HG03520 (cell line): ENCODE measurements around the gene ROBO1.
"Not testable (repeated sequence)": the region's sequence is repeated elsewhere in the genome, so short reads cannot be mapped to it uniquely, and the experiment has no call there.

Experiments
- ATAC-seq: cut with Tn5 transposase; IDR thresholded peaks from one replicate; pipeline ENCODE4 v1.9.1; 2021; ENCODE audit warnings: mild to moderate bottlenecking, moderate library complexity; ENCODE audit not compliant: unreplicated experiment

ROBO1 gene

GRCh38 chr3:79325833-79326383 lies 441.9 kb downstream of the ROBO1 start:
- ATAC-seq = not testable (repeated sequence)

- ATAC-seq = no peak
These were observed 450.0 kb downstream of the ROBO1 start for GRCh38 chr3:79317551-79318518.

GRCh38 chr3:79314962-79315361 lies 452.8 kb downstream of the ROBO1 start:
- ATAC-seq = no peak

GRCh38 chr3:79314544-79314943 lies 453.3 kb downstream of the ROBO1 start:
- no peak for ATAC-seq

GRCh38 chr3:79310016-79310415 lies 457.8 kb downstream of the ROBO1 start:
- ATAC-seq = no peak

GRCh38 chr3:79306934-79307570 lies 460.7 kb downstream of the ROBO1 start:
- no peak for ATAC-seq

GRCh38 chr3:79299949-79300635 lies 467.7 kb downstream of the ROBO1 start:
- ATAC-seq = not testable (repeated sequence)

- no peak for ATAC-seq
These were observed 470.4 kb downstream of the ROBO1 start for GRCh38 chr3:79297245-79297960.

- ATAC-seq = no peak
These were observed 480.9 kb downstream of the ROBO1 start for GRCh38 chr3:79286882-79287281.

- no peak for ATAC-seq
These were observed 481.9 kb downstream of the ROBO1 start for GRCh38 chr3:79285871-79286270.

- no peak for ATAC-seq
These were observed 482.4 kb downstream of the ROBO1 start for GRCh38 chr3:79285380-79285779.

- ATAC-seq = no peak
These were observed 483.0 kb downstream of the ROBO1 start for GRCh38 chr3:79284781-79285180.

- ATAC-seq = no peak
These were observed 489.1 kb downstream of the ROBO1 start for GRCh38 chr3:79278681-79279080.

- no peak for ATAC-seq
These were observed 499.4 kb downstream of the ROBO1 start for GRCh38 chr3:79268422-79268821.

- no peak for ATAC-seq
These were observed 502.9 kb downstream of the ROBO1 start for GRCh38 chr3:79264892-79265291.

GRCh38 chr3:79263423-79263822 lies 504.4 kb downstream of the ROBO1 start:
- ATAC-seq = no peak

- ATAC-seq = no peak
These were observed 509.3 kb downstream of the ROBO1 start for GRCh38 chr3:79258479-79258878.

- no peak for ATAC-seq
These were observed 510.0 kb downstream of the ROBO1 start for GRCh38 chr3:79257791-79258190.

- ATAC-seq = no peak
These were observed 512.1 kb downstream of the ROBO1 start for GRCh38 chr3:79255702-79256101.

GRCh38 chr3:79255292-79255691 lies 512.5 kb downstream of the ROBO1 start:
- ATAC-seq = no peak

GRCh38 chr3:79253704-79254103 lies 514.1 kb downstream of the ROBO1 start:
- no peak for ATAC-seq
